AG09309 (cell line): ENCODE measurements around the gene SLPI.

Source experiments
- DNase-seq: peaks from one replicate; pipeline ENCODE4 v3.0.0-alpha.2; 2010; ENCODE audit warnings: low read depth
- H3K4me3 ChIP-seq: 2 replicates; pipeline ENCODE4 v1.5.1; 2011; ENCODE audit warnings: mild to moderate bottlenecking, low read depth, low read length, moderate library complexity; ENCODE audit not compliant: control insufficient read depth
- TF ChIP-seq, protein P1 (sequence below): IDR thresholded peaks from 2 replicates; pipeline ENCODE4 v1.5.1; 2011; ENCODE audit warnings: mild to moderate bottlenecking, low read depth, low read length, inconsistent platforms; ENCODE audit not compliant: insufficient read depth, control insufficient read depth; ENCODE audit errors: missing control alignments

The SLPI gene

DNA sequence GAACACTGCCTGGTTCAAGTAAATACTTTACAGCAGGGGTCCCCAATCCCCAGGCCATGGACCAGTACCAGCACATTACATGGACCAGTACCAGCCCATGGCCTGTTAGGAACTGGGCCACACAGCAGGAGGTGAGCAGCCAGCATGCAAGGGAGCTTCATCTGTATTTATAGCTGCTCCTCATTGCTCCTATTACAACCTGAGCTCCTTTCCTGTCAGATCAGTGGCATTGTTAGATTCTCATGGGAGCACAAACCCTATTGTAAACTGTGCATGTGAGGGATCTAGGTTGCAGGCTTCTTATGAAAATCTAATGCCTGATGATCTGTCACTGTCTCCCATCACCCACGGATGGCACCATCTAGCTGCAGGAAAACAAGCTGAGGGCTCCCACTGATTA, 40.3 kb upstream of the SLPI start:
- TF ChIP-seq, protein P1, sequence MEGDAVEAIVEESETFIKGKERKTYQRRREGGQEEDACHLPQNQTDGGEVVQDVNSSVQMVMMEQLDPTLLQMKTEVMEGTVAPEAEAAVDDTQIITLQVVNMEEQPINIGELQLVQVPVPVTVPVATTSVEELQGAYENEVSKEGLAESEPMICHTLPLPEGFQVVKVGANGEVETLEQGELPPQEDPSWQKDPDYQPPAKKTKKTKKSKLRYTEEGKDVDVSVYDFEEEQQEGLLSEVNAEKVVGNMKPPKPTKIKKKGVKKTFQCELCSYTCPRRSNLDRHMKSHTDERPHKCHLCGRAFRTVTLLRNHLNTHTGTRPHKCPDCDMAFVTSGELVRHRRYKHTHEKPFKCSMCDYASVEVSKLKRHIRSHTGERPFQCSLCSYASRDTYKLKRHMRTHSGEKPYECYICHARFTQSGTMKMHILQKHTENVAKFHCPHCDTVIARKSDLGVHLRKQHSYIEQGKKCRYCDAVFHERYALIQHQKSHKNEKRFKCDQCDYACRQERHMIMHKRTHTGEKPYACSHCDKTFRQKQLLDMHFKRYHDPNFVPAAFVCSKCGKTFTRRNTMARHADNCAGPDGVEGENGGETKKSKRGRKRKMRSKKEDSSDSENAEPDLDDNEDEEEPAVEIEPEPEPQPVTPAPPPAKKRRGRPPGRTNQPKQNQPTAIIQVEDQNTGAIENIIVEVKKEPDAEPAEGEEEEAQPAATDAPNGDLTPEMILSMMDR: no peak
- H3K4me3 ChIP-seq: no peak overlapping the region
- DNase-seq: no peak

GRCh38 chr20:45294003-45294368, 39.6 kb upstream of the SLPI start:
- DNase-seq: no peak
- TF ChIP-seq, protein P1: no peak
- H3K4me3 ChIP-seq: peak overlapping the region; percentile 49; the same call in 1 of the 2 replicates

DNA sequence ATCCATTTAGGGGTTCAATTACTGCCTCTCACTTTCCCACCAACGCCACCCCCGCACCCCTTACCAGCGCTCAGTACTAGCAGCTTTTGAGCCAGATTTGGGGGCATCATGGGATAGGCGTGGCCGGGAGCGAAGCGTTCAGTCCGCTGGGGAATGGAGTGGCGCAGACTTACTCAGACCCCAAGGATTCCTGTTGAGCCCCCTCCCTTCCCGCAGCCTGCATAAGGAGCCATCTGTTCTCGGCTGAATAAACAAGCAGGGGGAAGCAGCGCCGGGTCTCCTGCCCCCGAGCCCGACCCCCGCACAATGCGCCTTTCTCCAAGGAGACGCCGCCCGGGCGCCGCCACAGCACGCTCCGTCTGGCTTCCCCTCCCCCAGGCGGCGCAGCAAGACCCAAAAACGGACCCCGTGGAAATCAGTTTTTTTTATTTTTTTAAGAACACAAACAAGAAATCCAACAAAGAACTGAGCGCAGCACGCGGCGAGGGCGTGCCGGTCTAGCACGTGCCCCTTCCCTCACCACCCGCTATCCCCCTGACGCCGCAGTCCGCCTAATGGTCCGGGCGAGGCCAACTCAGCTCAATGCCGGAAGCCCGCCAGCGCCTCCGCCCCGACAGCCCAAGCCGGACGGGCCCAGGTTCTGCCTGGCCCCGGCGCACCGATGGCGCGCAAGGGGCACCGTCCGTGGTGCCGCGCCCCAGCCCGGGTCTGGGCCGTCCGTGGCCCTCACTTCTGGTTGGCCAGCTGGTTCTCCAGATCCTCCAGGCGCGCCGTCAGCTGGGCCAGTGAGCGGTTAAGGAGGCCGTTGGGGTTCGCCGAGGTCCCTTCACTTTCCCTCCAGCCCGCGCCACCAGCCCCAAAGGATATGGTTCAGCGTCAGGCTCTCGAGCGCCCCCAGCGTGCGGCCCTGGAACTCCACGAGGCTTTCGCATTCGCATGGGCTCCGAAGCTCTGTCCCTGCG, 39.0 kb upstream of the SLPI start:
- no peak for DNase-seq
- H3K4me3 ChIP-seq: peak overlapping the region; percentile 49
- TF ChIP-seq, protein P1: peak; percentile 98

- DNase-seq: no peak
- TF ChIP-seq, protein P1: no peak
- no peak overlapping the region for H3K4me3 ChIP-seq
Observed at GRCh38 chr20:45292343-45292742, 38.0 kb upstream of the SLPI start.

DNA sequence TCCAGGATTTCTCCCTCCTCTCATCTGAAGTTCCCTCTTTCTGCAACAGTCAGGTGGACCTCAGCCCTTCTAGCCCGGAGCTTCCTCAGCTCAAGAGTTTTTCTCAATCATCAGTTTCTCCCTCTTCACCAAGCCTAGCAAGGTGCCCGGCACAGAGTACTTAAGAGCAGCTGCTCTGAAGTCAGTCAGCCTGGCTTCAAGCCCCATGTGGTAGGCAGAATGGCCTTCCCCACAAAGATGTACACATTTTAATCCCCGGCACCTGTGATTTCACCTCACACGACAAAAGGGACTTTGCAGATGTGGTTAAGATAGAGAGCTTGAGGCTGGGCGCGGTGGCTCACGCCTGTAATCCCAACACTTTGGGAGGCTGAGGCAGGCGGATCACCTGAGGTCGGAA, 37.2 kb upstream of the SLPI start:
- TF ChIP-seq, protein P1: no peak
- no peak for DNase-seq
- H3K4me3 ChIP-seq: no peak overlapping the region

GRCh38 chr20:45290677-45291355, 36.5 kb upstream of the SLPI start:
- DNase-seq: peak; percentile 23
- TF ChIP-seq, protein P1: peak; percentile 93
- no peak overlapping the region for H3K4me3 ChIP-seq
